Breast epithelium (tissue), 3 donors: Measurements from ENCODE around the gene PDLIM3.

Experiments used
- POLR2A ChIP-seq: fragments of 450-650 bp; IDR thresholded peaks from one replicate; pipeline ENCODE4 v1.6.1; 2016; ENCODE audit warnings: antibody characterized with exemption, mild to moderate bottlenecking, moderate library complexity
- POLR2AphosphoS5 ChIP-seq, 3 donors: sonication (generic); formaldehyde crosslinking; IDR thresholded peaks; one replicate each; pipeline ENCODE4 v1.6.1; 2017; ENCODE audit warnings: antibody characterized with exemption in 3 of 3
- TF ChIP-seq, protein P1 (sequence below), 3 donors: fragments of 450-650 bp; IDR thresholded peaks; one replicate each; pipeline ENCODE4 v1.5.1; 2016 to 2017; ENCODE audit warnings: antibody characterized with exemption in 3 of 3, mild to moderate bottlenecking in 3 of 3, moderate library complexity in 3 of 3

DNA sequence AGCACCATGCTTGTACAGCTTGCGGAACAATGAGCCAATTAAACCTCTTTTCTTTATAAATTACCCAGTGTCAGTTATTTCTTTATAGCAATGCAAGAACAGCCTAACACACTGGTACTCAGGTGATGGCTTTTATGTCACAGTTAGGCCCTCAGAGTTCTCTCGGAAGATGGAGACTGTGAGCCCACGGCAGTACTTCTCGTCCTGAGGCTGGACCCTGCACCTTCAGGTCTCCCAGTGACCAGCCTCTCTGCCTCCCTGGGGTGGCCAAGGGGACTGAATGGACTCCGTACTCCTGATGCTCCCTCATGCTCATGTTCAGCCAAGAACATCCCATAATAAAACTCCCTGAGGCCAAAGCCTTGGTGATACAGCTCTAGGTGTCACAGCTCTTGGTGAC, 25.0 kb upstream of the PDLIM3 start:
- TF ChIP-seq, protein P1, sequence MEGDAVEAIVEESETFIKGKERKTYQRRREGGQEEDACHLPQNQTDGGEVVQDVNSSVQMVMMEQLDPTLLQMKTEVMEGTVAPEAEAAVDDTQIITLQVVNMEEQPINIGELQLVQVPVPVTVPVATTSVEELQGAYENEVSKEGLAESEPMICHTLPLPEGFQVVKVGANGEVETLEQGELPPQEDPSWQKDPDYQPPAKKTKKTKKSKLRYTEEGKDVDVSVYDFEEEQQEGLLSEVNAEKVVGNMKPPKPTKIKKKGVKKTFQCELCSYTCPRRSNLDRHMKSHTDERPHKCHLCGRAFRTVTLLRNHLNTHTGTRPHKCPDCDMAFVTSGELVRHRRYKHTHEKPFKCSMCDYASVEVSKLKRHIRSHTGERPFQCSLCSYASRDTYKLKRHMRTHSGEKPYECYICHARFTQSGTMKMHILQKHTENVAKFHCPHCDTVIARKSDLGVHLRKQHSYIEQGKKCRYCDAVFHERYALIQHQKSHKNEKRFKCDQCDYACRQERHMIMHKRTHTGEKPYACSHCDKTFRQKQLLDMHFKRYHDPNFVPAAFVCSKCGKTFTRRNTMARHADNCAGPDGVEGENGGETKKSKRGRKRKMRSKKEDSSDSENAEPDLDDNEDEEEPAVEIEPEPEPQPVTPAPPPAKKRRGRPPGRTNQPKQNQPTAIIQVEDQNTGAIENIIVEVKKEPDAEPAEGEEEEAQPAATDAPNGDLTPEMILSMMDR (IDR thresholded peaks at IDR 0.05), result no peak
- TF ChIP-seq POLR2A, result no peak
- no peak for TF ChIP-seq POLR2AphosphoS5 (IDR thresholded peaks at IDR 0.05)
